G401 (cell line): ENCODE results near the gene MUC13. TPM values are rescaled to one million over a fixed set of nuclear protein-coding genes. Genes with fewer than 3 reads are reported as not detected.
A peak's percentile ranks its signal among the peaks of the same experiment; 100 is the strongest.

Experiments
- DNase-seq: peaks from one replicate; pipeline ENCODE4 v3.0.0-alpha.2; 2015; ENCODE audit warnings: low spot score
- in situ Hi-C: cut with HindIII; loops from 2 replicates; pipeline ENCODE4 v1.10.0; 2016; ENCODE audit warnings: low sequenced_read_pairs, mixed read lengths
- total RNA-seq: library from RNA; depleted of rRNA; stranded (reverse); fragments of >200 nt; shearing (Covaris generic); gene quantifications from 2 replicates; pipeline ENCODE4 v1.2.3, GENCODE V29; 2014

The MUC13 gene
- total RNA-seq, 1 experiment from 2014 or later: not detected

DNA sequence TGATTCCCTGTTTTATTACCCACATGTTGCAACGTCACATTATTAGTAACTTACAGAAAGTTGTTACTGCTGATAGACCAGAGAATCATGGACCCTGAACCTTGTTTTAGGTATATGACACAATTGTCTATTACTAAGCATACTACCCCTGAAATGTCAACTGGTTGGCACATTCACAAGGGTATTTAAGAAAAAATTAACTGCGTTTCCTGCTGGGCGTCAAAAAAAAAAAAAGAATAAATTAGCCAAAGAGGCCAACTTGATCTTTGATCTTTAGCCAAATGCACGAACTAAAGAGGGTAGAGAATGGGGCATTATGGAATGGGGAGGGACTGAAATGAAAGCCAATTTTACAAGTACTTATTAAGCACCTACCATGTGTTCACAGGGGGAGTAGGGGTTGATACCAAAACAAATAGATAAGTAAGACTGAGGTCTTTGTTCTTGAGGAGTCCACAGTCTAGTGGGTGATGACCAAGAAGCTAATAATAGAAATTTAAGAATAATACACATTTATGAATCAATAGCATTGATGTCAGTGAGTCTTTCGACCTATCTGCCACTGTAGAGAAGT lies 17.8 kb upstream of the MUC13 start:
- DNase-seq: no peak

DNA sequence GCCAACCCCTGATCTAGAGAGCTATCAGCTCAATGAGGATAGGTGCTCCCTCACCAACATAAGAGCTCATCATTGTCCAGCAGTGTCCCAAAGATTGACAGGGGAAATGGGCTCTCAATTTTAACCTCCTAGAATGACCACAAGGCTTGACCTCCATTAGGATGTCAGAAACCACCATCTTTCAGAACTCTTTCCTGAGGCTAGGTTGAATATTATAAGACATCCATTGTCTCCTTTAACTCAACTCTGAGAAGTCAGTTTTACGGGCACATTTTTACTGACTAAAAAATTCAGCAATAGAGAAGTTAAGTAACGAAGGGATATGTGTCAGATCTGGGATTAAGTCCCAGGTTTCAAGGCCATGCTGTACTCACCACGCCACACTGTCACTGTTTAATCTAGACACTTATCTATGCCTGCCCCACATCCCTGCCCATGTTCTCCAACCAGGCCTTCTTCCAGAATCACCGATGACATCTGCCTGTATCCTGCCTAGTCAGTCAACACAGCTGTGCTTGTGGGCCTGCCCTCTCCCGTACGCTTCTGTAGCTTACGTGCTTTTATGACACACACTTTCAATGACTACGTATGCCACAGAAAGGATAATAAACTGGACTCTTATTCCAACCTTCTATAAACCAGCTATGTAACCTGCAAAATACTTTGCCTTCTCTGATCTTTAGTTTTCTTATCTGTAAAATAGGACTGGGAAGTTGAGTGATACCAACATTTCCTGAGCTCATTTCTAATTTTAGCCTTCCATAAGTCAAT lies 17.1 kb upstream of the MUC13 start:
- in situ Hi-C loops: no loop called here
- DNase-seq: no peak

More for the DNA sequence above, 17.8 kb upstream of the MUC13 start:
- in situ Hi-C loops: no loop called here

DNA sequence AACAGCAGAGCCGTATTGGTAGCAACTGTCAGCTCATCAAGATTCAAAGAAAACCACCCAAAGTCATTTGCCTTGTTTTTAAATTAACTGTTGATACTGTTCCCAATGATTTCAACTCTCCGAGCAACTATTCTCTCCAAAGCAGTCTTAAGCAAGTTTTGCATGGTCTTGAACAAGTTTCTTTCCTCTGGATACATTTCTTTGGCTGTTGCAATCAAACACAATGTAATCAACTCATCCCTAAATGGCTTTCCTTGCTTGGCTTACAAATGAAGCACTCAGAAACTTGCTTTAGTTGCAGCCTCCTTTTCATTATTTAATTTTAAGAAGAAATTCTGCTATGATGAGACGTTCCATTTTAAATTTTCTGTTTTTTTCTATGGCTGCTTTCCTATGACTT lies 15.5 kb upstream of the MUC13 start:
- no peak for DNase-seq
- in situ Hi-C loops: no loop called here

DNA sequence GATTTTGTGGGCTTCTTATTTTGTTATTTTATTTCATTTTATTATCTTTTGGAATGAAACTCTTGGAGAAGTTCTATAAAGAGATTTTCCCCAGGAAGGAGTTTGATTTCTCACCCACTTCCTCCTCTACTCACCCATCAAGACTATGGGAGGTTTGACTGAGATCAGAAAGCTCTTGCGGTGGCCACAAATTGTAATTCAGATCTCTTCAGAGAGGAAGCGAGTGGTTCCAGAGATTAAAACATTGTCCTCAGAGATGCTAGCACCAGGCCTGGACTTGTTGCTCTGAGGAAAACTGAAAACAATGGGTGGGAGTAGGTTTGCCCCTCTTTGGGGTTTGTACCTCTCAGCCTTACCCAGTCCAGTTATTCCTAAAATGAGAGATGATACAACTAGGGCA lies 8.1 kb upstream of the MUC13 start:
- DNase-seq: no peak
- in situ Hi-C loops: no loop called here

- in situ Hi-C loops: no loop called here
- DNase-seq: no peak
These were observed 7.2 kb upstream of the MUC13 start for GRCh38 chr3:124941771-124942170.

- in situ Hi-C loops: no loop called here
- no peak for DNase-seq
These were observed 5.1 kb upstream of the MUC13 start for GRCh38 chr3:124939661-124940060.

DNA sequence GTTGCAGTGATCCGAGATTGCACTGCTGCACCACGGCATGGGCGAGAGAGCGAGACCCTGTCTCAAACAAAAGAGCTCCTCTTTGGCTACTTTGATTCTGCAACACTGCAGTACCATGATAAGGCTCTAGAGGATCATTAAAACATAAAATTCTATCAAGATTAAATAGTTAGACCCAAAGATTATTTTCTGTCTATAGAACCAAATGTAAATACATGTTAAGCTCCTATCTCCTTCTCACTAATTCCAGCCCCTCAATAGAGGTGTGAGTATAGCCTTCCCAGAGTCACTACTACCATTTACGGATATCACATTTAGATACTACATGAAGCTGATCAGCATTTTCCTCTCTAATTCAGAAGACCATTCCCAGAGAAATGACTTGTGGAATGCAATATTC lies 4.3 kb upstream of the MUC13 start:
- in situ Hi-C loops: no loop called here
- DNase-seq: no peak

GRCh38 chr3:124937049-124937448 lies 2.5 kb upstream of the MUC13 start:
- no peak for DNase-seq
- in situ Hi-C loops: no loop called here

- DNase-seq: no peak
- in situ Hi-C loops: no loop called here
These were observed 1.4 kb upstream of the MUC13 start for GRCh38 chr3:124935794-124936542.

DNA sequence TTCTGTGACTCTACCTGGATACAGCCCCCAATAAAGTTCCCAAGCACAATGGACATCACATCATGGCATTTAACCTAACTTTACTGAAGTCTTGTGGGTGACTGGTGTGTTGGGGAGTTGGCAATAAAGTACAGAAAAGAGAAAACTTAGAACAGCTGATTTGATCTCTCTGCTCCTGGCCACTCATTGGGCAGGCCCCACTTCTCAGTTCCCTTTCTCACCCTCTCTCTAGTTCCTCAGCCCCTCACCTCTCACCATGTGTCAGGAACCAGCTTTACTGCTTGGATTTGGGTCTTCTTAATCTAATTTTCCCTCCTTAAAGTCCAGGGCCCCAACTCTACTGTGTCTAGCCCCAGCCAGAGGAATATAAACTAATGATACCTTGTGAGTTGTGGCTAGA lies 713 bp upstream of the MUC13 start:
- DNase-seq: no peak
- in situ Hi-C loops: no loop called here

- in situ Hi-C loops: no loop called here
- DNase-seq: peak; percentile 34
These were observed 6.0 kb downstream of the MUC13 start for GRCh38 chr3:124928333-124929202.

- no peak for DNase-seq
- in situ Hi-C loops: no loop called here
These were observed 6.9 kb downstream of the MUC13 start for GRCh38 chr3:124927574-124928045.

- in situ Hi-C loops: no loop called here
- no peak for DNase-seq
These were observed 8.0 kb downstream of the MUC13 start for GRCh38 chr3:124926426-124927101.

GRCh38 chr3:124924741-124925140 lies 9.8 kb downstream of the MUC13 start:
- DNase-seq: no peak
- in situ Hi-C loops: no loop called here

DNA sequence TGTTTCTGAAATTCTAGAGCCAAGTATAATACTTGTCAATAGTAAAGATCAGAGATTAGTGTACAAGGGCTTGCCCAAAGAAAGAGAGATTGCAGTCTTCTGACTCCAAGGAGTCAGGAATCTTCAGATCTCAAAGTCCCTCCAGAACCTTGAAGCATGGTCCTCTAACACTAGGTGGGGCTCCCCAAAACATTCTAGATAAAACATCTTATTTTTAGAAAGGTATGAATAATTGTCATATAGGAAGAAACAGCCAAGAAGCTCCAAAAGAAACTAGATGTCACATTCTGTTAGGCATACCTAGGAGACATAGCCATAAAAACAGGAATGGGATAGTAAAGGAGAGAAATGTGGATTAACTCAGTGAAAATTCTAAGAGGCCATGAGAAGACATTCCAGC lies 10.7 kb downstream of the MUC13 start:
- DNase-seq: no peak
- in situ Hi-C loops: no loop called here

GRCh38 chr3:124920718-124921117 lies 13.8 kb downstream of the MUC13 start:
- DNase-seq: peak; percentile 16
- in situ Hi-C loops: no loop called here

GRCh38 chr3:124919756-124920155 lies 14.8 kb downstream of the MUC13 start:
- DNase-seq: no peak
- in situ Hi-C loops: no loop called here

DNA sequence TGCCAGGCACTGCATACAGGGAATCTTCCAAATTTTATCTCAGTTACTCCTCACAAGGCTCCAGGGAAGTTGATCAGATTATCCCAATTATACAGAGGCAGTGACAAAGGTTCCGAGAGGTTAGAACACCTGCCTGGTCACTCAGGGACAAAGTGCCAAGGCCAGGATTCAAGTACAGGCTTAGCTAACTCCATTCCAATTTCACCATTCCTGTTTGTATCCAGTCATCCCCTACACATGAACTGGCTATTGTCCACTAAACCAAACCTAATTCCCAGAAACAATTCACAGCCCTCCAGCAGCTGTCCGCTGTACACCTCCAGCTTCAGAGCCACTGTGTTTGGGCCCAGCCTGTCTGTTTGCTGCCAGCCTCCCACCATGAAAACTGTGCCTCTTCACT lies 16.0 kb downstream of the MUC13 start:
- in situ Hi-C loops: no loop called here
- no peak for DNase-seq

DNA sequence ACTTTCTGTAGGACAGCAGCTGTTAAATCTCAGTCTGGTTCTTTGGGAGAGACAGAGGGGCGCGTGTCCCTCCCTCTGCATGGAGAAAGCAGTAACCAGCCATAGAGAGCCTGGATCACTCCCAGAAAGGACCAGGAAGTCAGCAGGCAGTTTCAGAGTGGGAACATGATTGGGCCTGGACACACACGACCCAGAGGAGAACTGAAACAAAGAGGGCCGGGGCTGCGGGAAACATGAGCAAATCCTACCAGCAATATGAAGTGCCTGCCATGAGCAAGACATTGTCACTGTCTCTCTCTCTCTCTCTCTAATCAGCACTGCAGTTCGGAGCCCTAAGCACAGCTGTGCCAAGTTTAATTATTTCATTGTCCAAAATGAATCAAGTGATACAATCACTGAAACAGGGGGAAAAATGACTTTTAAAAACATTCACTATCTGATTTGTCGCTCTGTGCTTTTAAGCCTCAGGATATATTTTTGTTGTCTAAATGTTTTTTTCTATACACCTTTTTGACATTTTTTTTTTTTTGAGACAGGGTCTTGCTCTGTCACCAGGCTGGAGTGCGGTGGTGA lies 17.6 kb downstream of the MUC13 start:
- DNase-seq: no peak
- in situ Hi-C loops: no loop called here
